ENCODE measurements around the gene PRSS3. TPM values are rescaled to one million over a fixed set of nuclear protein-coding genes. Genes with fewer than 3 reads are reported as not detected.
A peak's percentile ranks its signal among the peaks of the same experiment; 100 is the strongest.
"Not testable (repeated sequence)": the region's sequence is repeated elsewhere in the genome, so short reads cannot be mapped to it uniquely, and the experiment has no call there.

PRSS3 gene
- polyA plus RNA-seq (2013, experiment 1 of 2; ENCODE audit: insufficient read length) = 0.92 TPM
- polyA plus RNA-seq (2013, experiment 2 of 2; ENCODE audit: insufficient read length) = 0.17 TPM

GRCh38 chr9:33795281-33795680, at the start of gene PRSS3:
PRSS3 (plus strand) TSS chr9:33795561; CDS start chr9:33795574, 13 bp downstream.
- DNase-seq = no peak

- DNase-seq = no peak
Observed at GRCh38 chr9:33748633-33749304, 46.6 kb upstream of the PRSS3 start.

GRCh38 chr9:33749305-33749654, 46.1 kb upstream of the PRSS3 start:
- not testable (repeated sequence) for DNase-seq

GRCh38 chr9:33750307-33750838, 45.0 kb upstream of the PRSS3 start:
- DNase-seq = peak; percentile 37

GRCh38 chr9:33750839-33751339, 44.5 kb upstream of the PRSS3 start:
- DNase-seq = no peak

GRCh38 chr9:33751536-33752129, 43.7 kb upstream of the PRSS3 start:
- no peak for DNase-seq

GRCh38 chr9:33752130-33752637, 43.2 kb upstream of the PRSS3 start:
- no peak for DNase-seq

- not testable (repeated sequence) for DNase-seq
Observed at GRCh38 chr9:33752789-33753188, 42.6 kb upstream of the PRSS3 start.

- not testable (repeated sequence) for DNase-seq
Observed at GRCh38 chr9:33759648-33760047, 35.7 kb upstream of the PRSS3 start.

- DNase-seq = no peak
Observed at GRCh38 chr9:33762343-33762742, 33.0 kb upstream of the PRSS3 start.

- peak; percentile 57 for DNase-seq
Observed at GRCh38 chr9:33763709-33764108, 31.7 kb upstream of the PRSS3 start.

GRCh38 chr9:33765411-33765810, 29.9 kb upstream of the PRSS3 start:
- DNase-seq = peak; percentile 81

GRCh38 chr9:33770156-33770880, 25.0 kb upstream of the PRSS3 start:
- peak; percentile 58 for DNase-seq

- DNase-seq = not testable (repeated sequence)
Observed at GRCh38 chr9:33773135-33773534, 22.2 kb upstream of the PRSS3 start.

- not testable (repeated sequence) for DNase-seq
Observed at GRCh38 chr9:33774074-33774659, 21.2 kb upstream of the PRSS3 start.

GRCh38 chr9:33776578-33776977, 18.8 kb upstream of the PRSS3 start:
- DNase-seq = no peak

GRCh38 chr9:33778700-33779351, 16.5 kb upstream of the PRSS3 start:
- peak; percentile 65 for DNase-seq

- DNase-seq = peak; percentile 8
Observed at GRCh38 chr9:33780276-33780675, 15.1 kb upstream of the PRSS3 start.

GRCh38 chr9:33781736-33782135, 13.6 kb upstream of the PRSS3 start:
- no peak for DNase-seq

- peak; percentile 70 for DNase-seq
Observed at GRCh38 chr9:33782395-33783152, 12.8 kb upstream of the PRSS3 start.

- DNase-seq = peak; percentile 23
Observed at GRCh38 chr9:33785914-33786313, 9.4 kb upstream of the PRSS3 start.
